Dendritic cell treated with granulocyte-macrophage colony-stimulating factor and Interleukin-4, amounts not matched to agents 40 ng/mL and 50 ng/mL, for 4 days (primary cell): ENCODE results near the gene BCL2L11.

Experiments
- H3K27ac Mint-ChIP-seq: one replicate; pipeline ENCODE4 v1.8.0; 2022; ENCODE audit warnings: mild to moderate bottlenecking, mixed read lengths
- H3K27me3 Mint-ChIP-seq: one replicate; pipeline ENCODE4 v1.8.0; 2022; ENCODE audit warnings: mild to moderate bottlenecking, mixed read lengths
- H3K36me3 Mint-ChIP-seq: one replicate; pipeline ENCODE4 v1.8.0; 2022; ENCODE audit warnings: low read depth, mixed read lengths
- H3K4me1 Mint-ChIP-seq: one replicate; pipeline ENCODE4 v1.8.0; 2022; ENCODE audit warnings: low read depth, mixed read lengths
- H3K4me3 Mint-ChIP-seq: one replicate; pipeline ENCODE4 v1.8.0; 2022; ENCODE audit warnings: mild to moderate bottlenecking, moderate library complexity, mixed read lengths
- H3K9me3 Mint-ChIP-seq: one replicate; pipeline ENCODE4 v1.8.0; 2022; ENCODE audit warnings: mixed read lengths
- intact Hi-C: fragments of 100-400 bp; cut with micrococcal nuclease; formaldehyde crosslinking; loops from one replicate; pipeline ENCODE4 v1.15.0; 2022

The BCL2L11 gene

GRCh38 chr2:111121828-111122630 lies 1.3 kb downstream of the BCL2L11 start:
- Mint-ChIP-seq H3K27ac (peak overlapping the region; percentile 98), H3K9me3 (no peaks in the 10 kb centered on the region), H3K4me1 (peaks cover 61% of the 10 kb centered on the region), H3K36me3 (peaks cover 59% of the 10 kb centered on the region), H3K4me3 (peak overlapping the region; percentile 96), H3K27me3 (peaks cover 29% of the 10 kb centered on the region)
- intact Hi-C loops, result no loop called here

GRCh38 chr2:111122631-111123421 lies 2.1 kb downstream of the BCL2L11 start:
- peak overlapping the region; percentile 98 for H3K27ac Mint-ChIP-seq
- peaks cover 67% of the 10 kb centered on the region for H3K36me3 Mint-ChIP-seq
- H3K4me1 Mint-ChIP-seq, result peaks cover 61% of the 10 kb centered on the region
- peaks cover 21% of the 10 kb centered on the region for H3K27me3 Mint-ChIP-seq
- H3K9me3 Mint-ChIP-seq, result no peaks in the 10 kb centered on the region
- peak overlapping the region; percentile 96 for H3K4me3 Mint-ChIP-seq
- intact Hi-C loops, result no loop called here

- H3K36me3 Mint-ChIP-seq, result peaks cover 76% of the 10 kb centered on the region
- intact Hi-C loops, result no loop called here
- peaks cover 15% of the 10 kb centered on the region for H3K27me3 Mint-ChIP-seq
- peaks cover 57% of the 10 kb centered on the region for H3K4me1 Mint-ChIP-seq
- no peak overlapping the region for H3K27ac Mint-ChIP-seq
- no peaks in the 10 kb centered on the region for H3K9me3 Mint-ChIP-seq
- H3K4me3 Mint-ChIP-seq, result peak overlapping the region; percentile 30
Observed at GRCh38 chr2:111123751-111124150, 3.0 kb downstream of the BCL2L11 start.

- Mint-ChIP-seq H3K9me3 (no peaks in the 10 kb centered on the region), H3K27ac (no peak overlapping the region), H3K4me3 (no peak overlapping the region), H3K4me1 (peaks cover 57% of the 10 kb centered on the region), H3K27me3 (no peaks in the 10 kb centered on the region), H3K36me3 (peaks cover 96% of the 10 kb centered on the region)
- intact Hi-C loops, result no loop called here
Observed at GRCh38 chr2:111126581-111126980, 5.9 kb downstream of the BCL2L11 start.

- H3K4me3 Mint-ChIP-seq, result no peak overlapping the region
- peaks cover 57% of the 10 kb centered on the region for H3K4me1 Mint-ChIP-seq
- intact Hi-C loops, result no loop called here
- no peaks in the 10 kb centered on the region for H3K27me3 Mint-ChIP-seq
- no peaks in the 10 kb centered on the region for H3K9me3 Mint-ChIP-seq
- peaks cover 95% of the 10 kb centered on the region for H3K36me3 Mint-ChIP-seq
- no peak overlapping the region for H3K27ac Mint-ChIP-seq
Observed at GRCh38 chr2:111127351-111127750, 6.6 kb downstream of the BCL2L11 start.

- Mint-ChIP-seq H3K36me3 (peaks cover 91% of the 10 kb centered on the region), H3K9me3 (no peaks in the 10 kb centered on the region), H3K4me1 (peaks cover 57% of the 10 kb centered on the region), H3K4me3 (no peak overlapping the region), H3K27ac (no peak overlapping the region), H3K27me3 (no peaks in the 10 kb centered on the region)
- intact Hi-C loops, result no loop called here
Observed at GRCh38 chr2:111128096-111128495, 7.4 kb downstream of the BCL2L11 start.

GRCh38 chr2:111133603-111134002 lies 12.9 kb downstream of the BCL2L11 start:
- H3K27me3 Mint-ChIP-seq, result no peaks in the 10 kb centered on the region
- intact Hi-C loops, result no loop called here
- H3K9me3 Mint-ChIP-seq, result no peaks in the 10 kb centered on the region
- peaks cover 92% of the 10 kb centered on the region for H3K36me3 Mint-ChIP-seq
- no peak overlapping the region for H3K27ac Mint-ChIP-seq
- H3K4me1 Mint-ChIP-seq, result peaks cover 61% of the 10 kb centered on the region
- H3K4me3 Mint-ChIP-seq, result no peak overlapping the region

GRCh38 chr2:111134055-111134454 lies 13.3 kb downstream of the BCL2L11 start:
- Mint-ChIP-seq H3K4me1 (peaks cover 63% of the 10 kb centered on the region), H3K36me3 (peaks cover 92% of the 10 kb centered on the region), H3K27me3 (no peaks in the 10 kb centered on the region), H3K9me3 (no peaks in the 10 kb centered on the region), H3K4me3 (no peak overlapping the region), H3K27ac (no peak overlapping the region)
- intact Hi-C loops, result no loop called here

GRCh38 chr2:111135237-111135909 lies 14.7 kb downstream of the BCL2L11 start:
- H3K36me3 Mint-ChIP-seq, result peaks cover 92% of the 10 kb centered on the region
- no peak overlapping the region for H3K27ac Mint-ChIP-seq
- H3K9me3 Mint-ChIP-seq, result no peaks in the 10 kb centered on the region
- no peaks in the 10 kb centered on the region for H3K27me3 Mint-ChIP-seq
- peaks cover 56% of the 10 kb centered on the region for H3K4me1 Mint-ChIP-seq
- intact Hi-C loops, result no loop called here
- H3K4me3 Mint-ChIP-seq, result no peak overlapping the region

GRCh38 chr2:111135910-111136297 lies 15.2 kb downstream of the BCL2L11 start:
- intact Hi-C loops, result no loop called here
- Mint-ChIP-seq H3K4me1 (peaks cover 50% of the 10 kb centered on the region), H3K27ac (no peak overlapping the region), H3K36me3 (peaks cover 92% of the 10 kb centered on the region), H3K27me3 (no peaks in the 10 kb centered on the region), H3K4me3 (no peak overlapping the region), H3K9me3 (no peaks in the 10 kb centered on the region)

GRCh38 chr2:111138839-111139238 lies 18.1 kb downstream of the BCL2L11 start:
- H3K4me1 Mint-ChIP-seq, result peaks cover 41% of the 10 kb centered on the region
- H3K27ac Mint-ChIP-seq, result no peak overlapping the region
- intact Hi-C loops, result no loop called here
- no peaks in the 10 kb centered on the region for H3K27me3 Mint-ChIP-seq
- H3K4me3 Mint-ChIP-seq, result no peak overlapping the region
- peaks cover 95% of the 10 kb centered on the region for H3K36me3 Mint-ChIP-seq
- no peaks in the 10 kb centered on the region for H3K9me3 Mint-ChIP-seq

- peaks cover 31% of the 10 kb centered on the region for H3K4me1 Mint-ChIP-seq
Observed at GRCh38 chr2:111139637-111140317, 19.1 kb downstream of the BCL2L11 start.

GRCh38 chr2:111140815-111141214 lies 20.1 kb downstream of the BCL2L11 start:
- Mint-ChIP-seq H3K27me3 (no peaks in the 10 kb centered on the region), H3K36me3 (peaks cover 90% of the 10 kb centered on the region), H3K27ac (no peak overlapping the region), H3K9me3 (no peaks in the 10 kb centered on the region), H3K4me3 (no peak overlapping the region), H3K4me1 (peaks cover 21% of the 10 kb centered on the region)
- intact Hi-C loops, result no loop called here

More at GRCh38 chr2:111139637-111140317, 19.1 kb downstream of the BCL2L11 start:
- Mint-ChIP-seq H3K4me3 (no peak overlapping the region), H3K9me3 (no peaks in the 10 kb centered on the region), H3K27me3 (no peaks in the 10 kb centered on the region), H3K27ac (no peak overlapping the region), H3K36me3 (peaks cover 95% of the 10 kb centered on the region)
- intact Hi-C loops, result no loop called here
